Choroid plexus epithelial cell (primary cell): ENCODE measurements around the gene RPAP2.
A peak's percentile ranks its signal among the peaks of the same experiment; 100 is the strongest.
"Not testable (repeated sequence)": the region's sequence is repeated elsewhere in the genome, so short reads cannot be mapped to it uniquely, and the experiment has no call there.

Source experiments
- DNase-seq: peaks from one replicate; pipeline ENCODE4 v3.0.0-alpha.2; 2010; ENCODE audit warnings: low read depth
- H3K4me3 ChIP-seq: 2 replicates; pipeline ENCODE4 v1.5.1; 2011; ENCODE audit warnings: low read depth, mild to moderate bottlenecking, control low read depth, low read length, moderate library complexity
- TF ChIP-seq, protein P1 (sequence below): conservative IDR thresholded peaks from 2 replicates; pipeline ENCODE4 v1.5.1; 2011; ENCODE audit warnings: low read depth, mild to moderate bottlenecking, control low read depth, inconsistent platforms, low read length, moderate library complexity

The RPAP2 gene

DNA sequence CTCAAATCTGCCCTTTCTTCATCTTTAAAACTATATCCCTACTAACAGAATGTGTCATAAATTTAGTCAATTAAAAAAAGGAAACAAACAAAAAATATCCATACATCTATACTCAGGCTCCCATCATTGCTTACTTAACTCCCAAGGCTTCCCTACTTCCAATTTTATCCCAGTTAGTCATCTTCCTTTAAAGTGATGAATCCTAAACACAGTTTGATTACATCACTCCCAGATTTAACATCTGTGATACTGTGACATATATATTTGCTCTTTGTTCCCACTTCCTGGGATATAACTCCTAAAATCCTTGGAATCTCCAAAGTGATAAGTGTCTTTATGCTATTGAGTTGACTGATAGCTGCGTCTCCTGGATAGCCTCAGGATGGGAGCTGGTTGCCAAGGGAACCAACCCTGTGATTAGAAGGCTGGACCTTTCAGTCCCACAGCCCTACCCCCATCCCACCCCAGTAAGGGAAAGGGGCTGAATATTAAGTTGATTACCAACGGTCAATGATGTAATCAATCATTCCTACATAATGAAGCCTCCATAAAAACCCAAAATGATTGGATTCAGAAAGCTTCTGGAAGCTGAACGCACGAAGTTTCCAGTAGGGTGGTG lies 21.6 kb upstream of the RPAP2 start:
- TF ChIP-seq, protein P1, sequence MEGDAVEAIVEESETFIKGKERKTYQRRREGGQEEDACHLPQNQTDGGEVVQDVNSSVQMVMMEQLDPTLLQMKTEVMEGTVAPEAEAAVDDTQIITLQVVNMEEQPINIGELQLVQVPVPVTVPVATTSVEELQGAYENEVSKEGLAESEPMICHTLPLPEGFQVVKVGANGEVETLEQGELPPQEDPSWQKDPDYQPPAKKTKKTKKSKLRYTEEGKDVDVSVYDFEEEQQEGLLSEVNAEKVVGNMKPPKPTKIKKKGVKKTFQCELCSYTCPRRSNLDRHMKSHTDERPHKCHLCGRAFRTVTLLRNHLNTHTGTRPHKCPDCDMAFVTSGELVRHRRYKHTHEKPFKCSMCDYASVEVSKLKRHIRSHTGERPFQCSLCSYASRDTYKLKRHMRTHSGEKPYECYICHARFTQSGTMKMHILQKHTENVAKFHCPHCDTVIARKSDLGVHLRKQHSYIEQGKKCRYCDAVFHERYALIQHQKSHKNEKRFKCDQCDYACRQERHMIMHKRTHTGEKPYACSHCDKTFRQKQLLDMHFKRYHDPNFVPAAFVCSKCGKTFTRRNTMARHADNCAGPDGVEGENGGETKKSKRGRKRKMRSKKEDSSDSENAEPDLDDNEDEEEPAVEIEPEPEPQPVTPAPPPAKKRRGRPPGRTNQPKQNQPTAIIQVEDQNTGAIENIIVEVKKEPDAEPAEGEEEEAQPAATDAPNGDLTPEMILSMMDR: no peak
- H3K4me3 ChIP-seq: no peak overlapping the region
- DNase-seq: peak; percentile 15

DNA sequence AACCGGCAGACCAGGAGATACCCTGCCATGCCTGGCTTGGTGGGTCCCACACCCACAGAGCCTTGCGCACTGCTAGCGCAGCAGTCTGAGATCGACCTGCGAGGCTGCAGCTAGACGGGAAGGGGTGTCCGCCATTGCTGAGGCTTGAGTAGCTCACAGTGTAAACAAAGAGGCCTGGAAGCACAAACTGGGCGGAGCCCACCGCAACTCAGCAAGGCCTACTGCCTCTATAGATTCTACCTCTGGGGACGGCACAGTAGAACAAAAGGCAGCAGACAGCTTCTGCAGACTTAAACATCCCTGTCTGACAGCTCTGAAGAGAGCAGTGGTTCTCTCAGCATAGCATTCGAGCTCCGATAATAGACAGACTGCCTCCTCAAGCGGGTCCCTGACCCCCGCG lies 19.1 kb upstream of the RPAP2 start:
- DNase-seq: not testable (repeated sequence)

DNA sequence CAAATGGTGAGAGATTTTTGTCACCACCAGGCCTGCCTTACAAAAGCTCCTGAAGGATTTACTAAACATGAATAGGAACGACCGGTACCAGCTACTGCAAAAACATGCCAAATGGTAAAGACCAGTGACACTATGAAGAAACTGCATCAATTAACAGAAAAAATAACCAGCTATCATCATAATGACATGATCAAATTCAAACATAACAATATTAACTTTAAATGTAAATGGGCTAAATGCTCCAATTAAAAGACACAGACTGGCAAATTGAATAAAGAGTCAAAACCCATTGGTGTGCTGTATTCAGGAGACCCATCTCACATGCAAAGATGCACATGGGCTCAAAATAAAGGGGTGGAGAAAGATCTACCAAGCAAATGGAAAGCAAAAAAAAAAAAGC lies 17.4 kb upstream of the RPAP2 start:
- H3K4me3 ChIP-seq, DNase-seq: not testable (repeated sequence)

More for the DNA sequence above, 19.1 kb upstream of the RPAP2 start:
- not testable (repeated sequence) for H3K4me3 ChIP-seq

DNA sequence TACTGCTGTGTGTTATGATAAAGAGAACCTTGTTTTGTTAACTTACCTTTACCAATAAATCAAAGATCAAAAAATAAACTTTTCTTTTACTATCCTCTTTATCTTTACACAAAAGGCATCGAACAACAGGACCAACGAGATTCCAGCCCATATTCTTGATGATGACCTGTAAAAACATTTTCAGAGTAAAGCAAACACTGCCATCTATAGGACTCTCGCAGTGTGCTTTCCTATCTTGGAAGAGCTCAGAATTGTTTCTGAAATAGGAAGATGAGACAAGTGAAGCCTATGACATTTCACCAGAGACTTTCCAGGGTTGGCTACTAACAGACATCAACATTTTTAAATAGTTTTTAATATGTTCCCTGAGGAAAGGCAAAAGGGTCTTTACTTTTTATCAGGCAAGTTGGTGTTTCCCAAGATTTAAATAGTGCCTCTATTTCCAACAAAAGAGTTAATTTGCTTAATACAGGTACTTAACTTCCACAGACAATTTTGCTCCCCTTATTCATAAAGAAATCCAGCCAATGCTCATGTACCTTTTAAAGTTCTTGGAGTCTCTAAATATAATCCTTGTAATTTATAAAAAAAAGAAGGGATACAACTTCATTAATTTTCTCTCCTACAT lies 7.4 kb upstream of the RPAP2 start:
- no peak overlapping the region for H3K4me3 ChIP-seq
- TF ChIP-seq, protein P1: peak; percentile 80
- peak; percentile 88 for DNase-seq

DNA sequence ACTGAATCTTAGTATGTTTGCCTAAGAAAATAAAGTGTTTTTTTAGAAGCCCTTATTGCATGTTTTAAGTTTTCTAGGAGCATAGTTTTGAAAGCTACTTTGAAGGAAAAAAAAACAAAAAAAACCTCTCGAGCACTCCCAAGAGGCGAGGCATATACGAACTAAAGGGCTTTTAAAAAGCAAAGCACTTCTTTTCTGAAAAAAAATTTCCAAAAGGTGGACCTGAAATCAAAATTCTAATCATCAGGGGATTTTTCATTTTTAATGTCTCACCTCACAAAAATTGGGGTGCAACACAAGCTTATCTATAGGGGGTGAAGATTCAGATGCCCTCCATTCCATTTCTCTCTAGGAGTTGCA lies 666 bp upstream of the RPAP2 start:
- TF ChIP-seq, protein P1: peak; percentile 35
- peak; percentile 20 for DNase-seq
- peak overlapping the region; percentile 88 for H3K4me3 ChIP-seq

DNA sequence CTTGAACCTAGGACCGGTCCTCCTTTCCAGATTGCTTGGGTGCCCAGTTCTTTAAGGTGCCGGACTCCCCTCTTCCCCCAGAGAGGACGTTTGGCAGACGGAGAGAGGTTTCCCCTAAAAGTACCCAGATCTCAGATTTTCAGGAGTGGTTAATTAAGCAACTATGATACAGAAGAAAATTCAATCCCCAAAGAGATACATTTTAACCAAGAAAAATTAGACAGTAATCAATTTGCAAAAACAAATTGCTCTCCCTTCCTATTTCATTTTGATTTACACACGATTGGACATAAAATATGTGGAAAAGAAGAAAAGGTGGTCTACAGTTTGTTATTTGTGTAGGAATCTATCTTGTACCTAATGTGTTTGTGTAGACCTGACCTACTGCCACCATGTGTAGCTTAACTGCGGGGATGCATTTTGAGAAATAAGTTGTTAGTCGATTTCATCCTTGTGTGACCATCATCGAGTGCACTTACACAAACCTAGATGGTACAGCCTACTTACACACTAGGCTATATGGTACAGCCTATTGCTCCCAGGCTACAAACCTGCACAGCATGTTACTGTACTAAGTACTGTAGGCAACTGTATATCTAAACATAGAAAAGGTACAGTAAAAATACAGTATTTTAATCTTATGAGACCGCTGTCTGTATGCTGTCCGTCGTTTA lies 755 bp downstream of the RPAP2 start:
- TF ChIP-seq, protein P1: no peak
- H3K4me3 ChIP-seq: peak overlapping the region; percentile 88
- peak; percentile 17 for DNase-seq

DNA sequence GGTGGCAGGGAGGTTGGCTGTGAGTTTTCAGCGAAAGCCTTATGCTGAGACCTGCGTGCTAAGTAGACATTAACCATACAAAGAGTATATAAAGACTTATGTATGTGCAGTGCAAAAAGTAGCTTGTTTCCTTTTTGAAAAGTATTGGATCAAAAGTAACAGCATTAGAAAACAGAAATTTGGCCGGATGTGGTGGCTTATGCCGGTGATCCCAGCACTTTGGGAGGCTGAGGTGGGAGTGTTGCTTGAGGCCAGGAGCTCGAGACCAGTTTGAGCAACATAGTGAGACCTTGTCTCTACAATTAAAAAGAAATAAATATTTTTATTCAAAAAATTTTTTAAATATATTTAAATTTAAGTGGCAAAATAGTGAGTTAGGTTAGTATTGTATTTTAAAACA lies 2.2 kb downstream of the RPAP2 start:
- H3K4me3 ChIP-seq: no peak overlapping the region
- TF ChIP-seq, protein P1: no peak

DNA sequence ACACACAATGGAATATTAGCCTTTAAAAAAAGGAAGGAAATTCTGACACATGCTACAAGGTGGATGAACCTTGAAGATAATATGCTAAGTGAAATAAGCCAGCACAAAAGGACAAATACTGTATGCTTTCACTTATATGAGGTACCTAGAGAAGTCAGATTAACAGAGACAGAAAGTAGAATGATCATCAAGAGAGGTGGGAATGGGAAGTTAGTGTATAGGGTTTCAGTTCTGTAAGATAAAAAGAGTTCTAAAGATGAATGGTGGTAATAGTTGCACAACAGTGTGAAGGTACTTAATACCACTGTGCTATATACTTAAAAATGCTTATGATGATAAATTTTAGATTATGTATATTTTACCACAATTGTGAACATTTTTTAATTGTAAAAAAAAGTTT lies 7.2 kb downstream of the RPAP2 start:
- no peak overlapping the region for H3K4me3 ChIP-seq
- TF ChIP-seq, protein P1: no peak
- DNase-seq: no peak

More for the DNA sequence above, 2.2 kb downstream of the RPAP2 start:
- DNase-seq: no peak
